ENCODE data around the gene ZNF205.

The ZNF205 gene

DNA sequence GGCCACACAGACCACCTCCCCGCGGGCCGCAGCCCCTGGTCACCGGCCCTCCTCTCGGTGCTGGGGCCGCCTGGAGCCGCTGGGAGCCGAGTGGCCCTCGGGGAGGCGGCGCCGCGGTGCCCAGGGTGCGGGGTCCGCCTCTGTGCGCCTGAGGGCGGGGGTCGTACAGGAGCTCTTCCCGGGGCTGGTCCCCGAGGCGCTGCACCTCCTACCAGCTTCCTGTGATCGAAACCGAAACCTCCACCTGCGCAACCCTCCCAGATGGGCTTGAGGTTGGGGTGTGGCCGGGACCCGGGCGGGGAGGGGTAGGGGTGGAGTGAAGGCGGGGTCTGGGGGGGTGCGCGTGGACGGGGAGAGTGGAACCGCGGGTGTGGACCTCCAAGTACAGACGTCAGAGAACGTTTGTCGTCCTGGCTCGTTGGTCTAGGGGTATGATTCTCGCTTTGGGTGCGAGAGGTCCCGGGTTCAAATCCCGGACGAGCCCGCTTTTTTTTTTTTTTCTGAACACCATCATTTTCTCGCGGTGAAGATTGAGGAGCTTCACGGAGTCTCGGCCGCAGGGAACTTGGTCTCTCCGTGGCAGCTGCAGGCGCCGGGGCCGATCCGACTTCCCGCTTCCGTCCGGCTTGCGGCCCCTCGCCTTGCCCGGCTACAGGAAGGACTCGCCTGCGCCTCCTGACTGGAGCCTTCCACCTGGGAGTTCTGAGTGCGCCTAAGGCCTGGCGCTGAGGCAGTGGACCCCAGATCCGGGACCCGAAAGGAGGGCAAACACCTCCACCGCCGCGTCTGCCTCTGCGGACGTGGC lies 46.3 kb downstream of the ZNF205 start (continued):
- TF ChIP-seq ZNF26 (tag by site-specific recombination; IDR thresholded peaks at IDR 0.05) = no peak
- no peak for TF ChIP-seq AEBP2 (tag by site-specific recombination; IDR thresholded peaks at IDR 0.05; ENCODE audit: borderline replicate concordance)
- peak; percentile 70 for TF ChIP-seq ZFHX2 (tag by site-specific recombination; conservative IDR thresholded peaks at IDR 0.05)
- TF ChIP-seq ZNF658 (tag by site-specific recombination; IDR thresholded peaks at IDR 0.05) = no peak
- no peak for TF ChIP-seq ZNF114 (tag by site-specific recombination; IDR thresholded peaks at IDR 0.05)
- no peak for TF ChIP-seq ZNF239 (tag by site-specific recombination; IDR thresholded peaks at IDR 0.05)
- TF ChIP-seq, protein P1, sequence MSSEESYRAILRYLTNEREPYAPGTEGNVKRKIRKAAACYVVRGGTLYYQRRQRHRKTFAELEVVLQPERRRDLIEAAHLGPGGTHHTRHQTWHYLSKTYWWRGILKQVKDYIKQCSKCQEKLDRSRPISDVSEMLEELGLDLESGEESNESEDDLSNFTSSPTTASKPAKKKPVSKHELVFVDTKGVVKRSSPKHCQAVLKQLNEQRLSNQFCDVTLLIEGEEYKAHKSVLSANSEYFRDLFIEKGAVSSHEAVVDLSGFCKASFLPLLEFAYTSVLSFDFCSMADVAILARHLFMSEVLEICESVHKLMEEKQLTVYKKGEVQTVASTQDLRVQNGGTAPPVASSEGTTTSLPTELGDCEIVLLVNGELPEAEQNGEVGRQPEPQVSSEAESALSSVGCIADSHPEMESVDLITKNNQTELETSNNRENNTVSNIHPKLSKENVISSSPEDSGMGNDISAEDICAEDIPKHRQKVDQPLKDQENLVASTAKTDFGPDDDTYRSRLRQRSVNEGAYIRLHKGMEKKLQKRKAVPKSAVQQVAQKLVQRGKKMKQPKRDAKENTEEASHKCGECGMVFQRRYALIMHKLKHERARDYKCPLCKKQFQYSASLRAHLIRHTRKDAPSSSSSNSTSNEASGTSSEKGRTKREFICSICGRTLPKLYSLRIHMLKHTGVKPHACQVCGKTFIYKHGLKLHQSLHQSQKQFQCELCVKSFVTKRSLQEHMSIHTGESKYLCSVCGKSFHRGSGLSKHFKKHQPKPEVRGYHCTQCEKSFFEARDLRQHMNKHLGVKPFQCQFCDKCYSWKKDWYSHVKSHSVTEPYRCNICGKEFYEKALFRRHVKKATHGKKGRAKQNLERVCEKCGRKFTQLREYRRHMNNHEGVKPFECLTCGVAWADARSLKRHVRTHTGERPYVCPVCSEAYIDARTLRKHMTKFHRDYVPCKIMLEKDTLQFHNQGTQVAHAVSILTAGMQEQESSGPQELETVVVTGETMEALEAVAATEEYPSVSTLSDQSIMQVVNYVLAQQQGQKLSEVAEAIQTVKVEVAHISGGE (tag by site-specific recombination; conservative IDR thresholded peaks at IDR 0.05; ENCODE audit: low read depth) = peak; percentile 71
- no peak for TF ChIP-seq ZNF416 (tag by site-specific recombination; IDR thresholded peaks at IDR 0.05)
- TF ChIP-seq ZNF654 (tag by site-specific recombination; IDR thresholded peaks at IDR 0.05; ENCODE audit: low read depth) = peak; percentile 13; the same call in 1 of the 2 replicates
- no peak for TF ChIP-seq ZNF521 (tag by site-specific recombination; IDR thresholded peaks at IDR 0.05)
- TF ChIP-seq ZNF280C (tag by site-specific recombination; IDR thresholded peaks at IDR 0.05) = no peak
- no peak for TF ChIP-seq ZNF791 (tag by site-specific recombination; IDR thresholded peaks at IDR 0.05)
- TF ChIP-seq ZNF292 (tag by site-specific recombination; IDR thresholded peaks at IDR 0.05; ENCODE audit: borderline replicate concordance, low read depth) = no peak
- TF ChIP-seq, protein P2, sequence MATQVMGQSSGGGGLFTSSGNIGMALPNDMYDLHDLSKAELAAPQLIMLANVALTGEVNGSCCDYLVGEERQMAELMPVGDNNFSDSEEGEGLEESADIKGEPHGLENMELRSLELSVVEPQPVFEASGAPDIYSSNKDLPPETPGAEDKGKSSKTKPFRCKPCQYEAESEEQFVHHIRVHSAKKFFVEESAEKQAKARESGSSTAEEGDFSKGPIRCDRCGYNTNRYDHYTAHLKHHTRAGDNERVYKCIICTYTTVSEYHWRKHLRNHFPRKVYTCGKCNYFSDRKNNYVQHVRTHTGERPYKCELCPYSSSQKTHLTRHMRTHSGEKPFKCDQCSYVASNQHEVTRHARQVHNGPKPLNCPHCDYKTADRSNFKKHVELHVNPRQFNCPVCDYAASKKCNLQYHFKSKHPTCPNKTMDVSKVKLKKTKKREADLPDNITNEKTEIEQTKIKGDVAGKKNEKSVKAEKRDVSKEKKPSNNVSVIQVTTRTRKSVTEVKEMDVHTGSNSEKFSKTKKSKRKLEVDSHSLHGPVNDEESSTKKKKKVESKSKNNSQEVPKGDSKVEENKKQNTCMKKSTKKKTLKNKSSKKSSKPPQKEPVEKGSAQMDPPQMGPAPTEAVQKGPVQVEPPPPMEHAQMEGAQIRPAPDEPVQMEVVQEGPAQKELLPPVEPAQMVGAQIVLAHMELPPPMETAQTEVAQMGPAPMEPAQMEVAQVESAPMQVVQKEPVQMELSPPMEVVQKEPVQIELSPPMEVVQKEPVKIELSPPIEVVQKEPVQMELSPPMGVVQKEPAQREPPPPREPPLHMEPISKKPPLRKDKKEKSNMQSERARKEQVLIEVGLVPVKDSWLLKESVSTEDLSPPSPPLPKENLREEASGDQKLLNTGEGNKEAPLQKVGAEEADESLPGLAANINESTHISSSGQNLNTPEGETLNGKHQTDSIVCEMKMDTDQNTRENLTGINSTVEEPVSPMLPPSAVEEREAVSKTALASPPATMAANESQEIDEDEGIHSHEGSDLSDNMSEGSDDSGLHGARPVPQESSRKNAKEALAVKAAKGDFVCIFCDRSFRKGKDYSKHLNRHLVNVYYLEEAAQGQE (tag by site-specific recombination; IDR thresholded peaks at IDR 0.05) = no peak; the same call in 1 of the 2 replicates
- TF ChIP-seq, protein P3, sequence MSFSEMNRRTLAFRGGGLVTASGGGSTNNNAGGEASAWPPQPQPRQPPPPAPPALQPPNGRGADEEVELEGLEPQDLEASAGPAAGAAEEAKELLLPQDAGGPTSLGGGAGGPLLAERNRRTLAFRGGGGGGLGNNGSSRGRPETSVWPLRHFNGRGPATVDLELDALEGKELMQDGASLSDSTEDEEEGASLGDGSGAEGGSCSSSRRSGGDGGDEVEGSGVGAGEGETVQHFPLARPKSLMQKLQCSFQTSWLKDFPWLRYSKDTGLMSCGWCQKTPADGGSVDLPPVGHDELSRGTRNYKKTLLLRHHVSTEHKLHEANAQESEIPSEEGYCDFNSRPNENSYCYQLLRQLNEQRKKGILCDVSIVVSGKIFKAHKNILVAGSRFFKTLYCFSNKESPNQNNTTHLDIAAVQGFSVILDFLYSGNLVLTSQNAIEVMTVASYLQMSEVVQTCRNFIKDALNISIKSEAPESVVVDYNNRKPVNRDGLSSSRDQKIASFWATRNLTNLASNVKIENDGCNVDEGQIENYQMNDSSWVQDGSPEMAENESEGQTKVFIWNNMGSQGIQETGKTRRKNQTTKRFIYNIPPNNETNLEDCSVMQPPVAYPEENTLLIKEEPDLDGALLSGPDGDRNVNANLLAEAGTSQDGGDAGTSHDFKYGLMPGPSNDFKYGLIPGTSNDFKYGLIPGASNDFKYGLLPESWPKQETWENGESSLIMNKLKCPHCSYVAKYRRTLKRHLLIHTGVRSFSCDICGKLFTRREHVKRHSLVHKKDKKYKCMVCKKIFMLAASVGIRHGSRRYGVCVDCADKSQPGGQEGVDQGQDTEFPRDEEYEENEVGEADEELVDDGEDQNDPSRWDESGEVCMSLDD (tag by site-specific recombination; IDR thresholded peaks at IDR 0.05) = no peak; the same call in none of the 2 replicates
- TF ChIP-seq IKZF3 (tag by site-specific recombination; IDR thresholded peaks at IDR 0.05) = peak; percentile 88
- 0 out of 2 replicates have a peak, but pooled peaks have one; percentile 12 for TF ChIP-seq ZNF792 (tag by site-specific recombination; IDR thresholded peaks at IDR 0.05)
- peak; percentile 19; the same call in 1 of the 2 replicates for TF ChIP-seq YY2 (tag by site-specific recombination; IDR thresholded peaks at IDR 0.05)
- TF ChIP-seq, protein P4, sequence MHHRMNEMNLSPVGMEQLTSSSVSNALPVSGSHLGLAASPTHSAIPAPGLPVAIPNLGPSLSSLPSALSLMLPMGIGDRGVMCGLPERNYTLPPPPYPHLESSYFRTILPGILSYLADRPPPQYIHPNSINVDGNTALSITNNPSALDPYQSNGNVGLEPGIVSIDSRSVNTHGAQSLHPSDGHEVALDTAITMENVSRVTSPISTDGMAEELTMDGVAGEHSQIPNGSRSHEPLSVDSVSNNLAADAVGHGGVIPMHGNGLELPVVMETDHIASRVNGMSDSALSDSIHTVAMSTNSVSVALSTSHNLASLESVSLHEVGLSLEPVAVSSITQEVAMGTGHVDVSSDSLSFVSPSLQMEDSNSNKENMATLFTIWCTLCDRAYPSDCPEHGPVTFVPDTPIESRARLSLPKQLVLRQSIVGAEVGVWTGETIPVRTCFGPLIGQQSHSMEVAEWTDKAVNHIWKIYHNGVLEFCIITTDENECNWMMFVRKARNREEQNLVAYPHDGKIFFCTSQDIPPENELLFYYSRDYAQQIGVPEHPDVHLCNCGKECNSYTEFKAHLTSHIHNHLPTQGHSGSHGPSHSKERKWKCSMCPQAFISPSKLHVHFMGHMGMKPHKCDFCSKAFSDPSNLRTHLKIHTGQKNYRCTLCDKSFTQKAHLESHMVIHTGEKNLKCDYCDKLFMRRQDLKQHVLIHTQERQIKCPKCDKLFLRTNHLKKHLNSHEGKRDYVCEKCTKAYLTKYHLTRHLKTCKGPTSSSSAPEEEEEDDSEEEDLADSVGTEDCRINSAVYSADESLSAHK (tag by site-specific recombination; IDR thresholded peaks at IDR 0.05) = peak; percentile 68
- TF ChIP-seq ZNF473 (tag by site-specific recombination; IDR thresholded peaks at IDR 0.05) = no peak
